ENCODE results near the gene SCRN2.

Gene SCRN2

GRCh38 chr17:47838636-47839035 lies 2.4 kb downstream of the SCRN2 start:
- TF ChIP-seq ZFX (IDR thresholded peaks at IDR 0.05; ENCODE audit: borderline replicate concordance) (no peak), CTCF (IDR thresholded peaks at IDR 0.05) (no peak)
- H3K27ac ChIP-seq: no peak overlapping the region

- no peak overlapping the region for H3K27ac ChIP-seq
- no peak for TF ChIP-seq CTCF (IDR thresholded peaks at IDR 0.05)
- TF ChIP-seq ZFX (IDR thresholded peaks at IDR 0.05; ENCODE audit: borderline replicate concordance): no peak
Observed at GRCh38 chr17:47837401-47838039, 3.6 kb downstream of the SCRN2 start.

GRCh38 chr17:47836601-47837000 lies 4.5 kb downstream of the SCRN2 start:
- H3K27ac ChIP-seq: no peak overlapping the region
- TF ChIP-seq CTCF (IDR thresholded peaks at IDR 0.05) (no peak), ZFX (IDR thresholded peaks at IDR 0.05; ENCODE audit: borderline replicate concordance) (no peak)

GRCh38 chr17:47834756-47835155 lies 6.3 kb downstream of the SCRN2 start:
- no peak overlapping the region for H3K27ac ChIP-seq

GRCh38 chr17:47831934-47832327 lies 9.1 kb downstream of the SCRN2 start:
- peak overlapping the region; percentile 73 for H3K27ac ChIP-seq
- TF ChIP-seq CTCF (IDR thresholded peaks at IDR 0.05) (no peak), ZFX (IDR thresholded peaks at IDR 0.05; ENCODE audit: borderline replicate concordance) (no peak)

More at GRCh38 chr17:47834756-47835155, 6.3 kb downstream of the SCRN2 start:
- TF ChIP-seq CTCF (IDR thresholded peaks at IDR 0.05): no peak
- no peak for TF ChIP-seq ZFX (IDR thresholded peaks at IDR 0.05; ENCODE audit: borderline replicate concordance)

- H3K27ac ChIP-seq: peak within 1 kb of the TSS; percentile 73
- TF ChIP-seq ZFX (IDR thresholded peaks at IDR 0.05; ENCODE audit: borderline replicate concordance) (no peak), CTCF (IDR thresholded peaks at IDR 0.05) (peak; percentile 68)
Observed at GRCh38 chr17:47831003-47831933, 9.8 kb downstream of the SCRN2 start, which contains the start of the genes LRRC46 and MRPL10. TSS of gene LRRC46 (plus strand) at chr17:47831670. CDS start at chr17:47831990, 320 bp downstream. TSS of gene MRPL10 (minus strand) at chr17:47831541. CDS start at chr17:47831511, 30 bp downstream.

Data from 22Rv1 (cell line).